BLaER1 treated with 17β-estradiol and CSF1 and Interleukin-3, amounts not matched to agents 10 nM and 100 nM (cell line): ENCODE data around the gene PPP6R2.

ENCODE experiments used
- H3K27ac ChIP-seq, 11 experiments: shearing (Covaris generic); formaldehyde crosslinking; 2 replicates each; pipeline ENCODE4 v1.8.1; 2022
- H3K27me3 ChIP-seq, 11 experiments: shearing (Covaris generic); formaldehyde crosslinking; 2 replicates each; pipeline ENCODE4 v1.8.1; 2022
- H3K36me3 ChIP-seq, 11 experiments: shearing (Covaris generic); formaldehyde crosslinking; 2 replicates each; pipeline ENCODE4 v1.8.1; 2022
- H3K4me1 ChIP-seq, 10 experiments: shearing (Covaris generic); formaldehyde crosslinking; 2 replicates each; pipeline ENCODE4 v1.8.1; 2022
- H3K4me2 ChIP-seq, 11 experiments: shearing (Covaris generic); formaldehyde crosslinking; 2 replicates each; pipeline ENCODE4 v1.8.1; 2022
- H3K4me3 ChIP-seq, 10 experiments: shearing (Covaris generic); formaldehyde crosslinking; 2 replicates each; pipeline ENCODE4 v1.8.1; 2022
- H3K9ac ChIP-seq, 11 experiments: shearing (Covaris generic); formaldehyde crosslinking; 2 replicates each; pipeline ENCODE4 v1.8.1; 2022
- H3K9me3 ChIP-seq, 11 experiments: shearing (Covaris generic); formaldehyde crosslinking; replicated peaks in 1 of 11; 2 replicates each; pipeline ENCODE4 v1.8.1; 2022
- H4K20me1 ChIP-seq, 11 experiments: shearing (Covaris generic); formaldehyde crosslinking; 2 replicates each; pipeline ENCODE4 v1.8.1; 2022
- Cebpa-rat ChIP-seq, 11 experiments: shearing (Covaris generic); IDR thresholded peaks; 2 replicates each; pipeline ENCODE4 v1.8.1; 2022

Gene PPP6R2

GRCh38 chr22:50338042-50338573, 5.0 kb upstream of the PPP6R2 start:
- Histone ChIP-seq H3K4me2 (no peak overlapping the region), H3K27ac (no peak overlapping the region), H3K4me3 (no peak overlapping the region), H3K36me3 (no peaks in the 10 kb centered on the region), H3K9me3 (peaks cover 0 to 10% (median 0%) of the 10 kb centered on the region in 11 experiments; a peak in 6 of 22 replicates), H3K27me3 (no peaks in the 10 kb centered on the region), H4K20me1 (no peaks in the 10 kb centered on the region), H3K4me1 (peaks cover 4 to 26% (median 13%) of the 10 kb centered on the region in 10 experiments; a peak in 16 of 20 replicates), H3K9ac (no peak overlapping the region)
- no peak for TF ChIP-seq Cebpa-rat (IDR thresholded peaks at IDR 0.05)

GRCh38 chr22:50338860-50339462, 4.2 kb upstream of the PPP6R2 start:
- no peaks in the 10 kb centered on the region for H3K27me3 ChIP-seq

GRCh38 chr22:50339945-50340879, 2.9 kb upstream of the PPP6R2 start:
- H3K27me3 ChIP-seq = no peaks in the 10 kb centered on the region
- H4K20me1 ChIP-seq = no peaks in the 10 kb centered on the region
- H3K4me3 ChIP-seq = no peak overlapping the region
- no peak overlapping the region for H3K27ac ChIP-seq
- no peak overlapping the region for H3K4me2 ChIP-seq
- peaks cover 4 to 16% (median 11%) of the 10 kb centered on the region in 10 experiments; a peak in 16 of 20 replicates for H3K4me1 ChIP-seq
- peaks cover 0 to 10% (median 0%) of the 10 kb centered on the region in 11 experiments; a peak in 6 of 22 replicates for H3K9me3 ChIP-seq
- H3K36me3 ChIP-seq = no peaks in the 10 kb centered on the region
- TF ChIP-seq Cebpa-rat (IDR thresholded peaks at IDR 0.05) = no peak
- H3K9ac ChIP-seq = no peak overlapping the region

More at GRCh38 chr22:50338860-50339462, 4.2 kb upstream of the PPP6R2 start:
- peaks cover 4 to 22% (median 12%) of the 10 kb centered on the region in 10 experiments; a peak in 16 of 20 replicates for H3K4me1 ChIP-seq
- no peak overlapping the region for H3K4me2 ChIP-seq
- H4K20me1 ChIP-seq = no peaks in the 10 kb centered on the region
- peaks cover 0 to 10% (median 0%) of the 10 kb centered on the region in 11 experiments; a peak in 6 of 22 replicates for H3K9me3 ChIP-seq
- H3K9ac ChIP-seq = no peak overlapping the region
- H3K36me3 ChIP-seq = no peaks in the 10 kb centered on the region
- TF ChIP-seq Cebpa-rat (IDR thresholded peaks at IDR 0.05) = no peak
- no peak overlapping the region for H3K4me3 ChIP-seq
- H3K27ac ChIP-seq = no peak overlapping the region

GRCh38 chr22:50341977-50342650, 1.0 kb upstream of the PPP6R2 start:
- H4K20me1 ChIP-seq = peaks cover 6 to 11% (median 8%) of the 10 kb centered on the region in 11 experiments; a peak in 19 of 22 replicates
- H3K4me3 ChIP-seq = peak overlapping the region; percentile 84 to 95 (median 88)
- peak overlapping the region; percentile 88 to 100 (median 100) for H3K4me2 ChIP-seq
- peaks cover 0 to 10% (median 0%) of the 10 kb centered on the region in 11 experiments; a peak in 6 of 22 replicates for H3K9me3 ChIP-seq
- H3K27ac ChIP-seq = peak overlapping the region in 8 of 11 experiments; percentile 34 to 91 (median 90); a peak in 15 of 22 replicates
- H3K27me3 ChIP-seq = no peaks in the 10 kb centered on the region
- H3K36me3 ChIP-seq = peaks cover 0 to 6% (median 0%) of the 10 kb centered on the region in 11 experiments; a peak in 3 of 22 replicates
- peak overlapping the region; percentile 93 to 98 (median 95) for H3K9ac ChIP-seq
- H3K4me1 ChIP-seq = peaks cover 11 to 27% (median 18%) of the 10 kb centered on the region in 10 experiments; a peak in 19 of 20 replicates
- TF ChIP-seq Cebpa-rat (IDR thresholded peaks at IDR 0.05) = no peak

GRCh38 chr22:50343541-50343935, 411 bp downstream of the PPP6R2 start:
- peak overlapping the region in 10 of 11 experiments; percentile 29 to 100 (median 92); a peak in 14 of 22 replicates for H3K4me2 ChIP-seq
- H3K27ac ChIP-seq = peak overlapping the region; percentile 85 to 93 (median 91)

GRCh38 chr22:50346470-50346869, 3.3 kb downstream of the PPP6R2 start:
- Histone ChIP-seq H3K4me3 (no peak overlapping the region), H3K27me3 (no peaks in the 10 kb centered on the region), H3K27ac (no peak overlapping the region), H3K9me3 (no peaks in the 10 kb centered on the region), H3K9ac (peak overlapping the region in 2 of 11 experiments; percentile 8 to 39; a peak in 3 of 22 replicates), H3K4me1 (peaks cover 11 to 38% (median 26%) of the 10 kb centered on the region in 10 experiments; a peak in 19 of 20 replicates), H3K36me3 (peaks cover 2 to 22% (median 9%) of the 10 kb centered on the region in 11 experiments; a peak in 16 of 22 replicates), H4K20me1 (peaks cover 32 to 54% (median 46%) of the 10 kb centered on the region in 11 experiments; a peak in 21 of 22 replicates), H3K4me2 (peak overlapping the region in 9 of 11 experiments; percentile 14 to 61 (median 35); a peak in 15 of 22 replicates)
- TF ChIP-seq Cebpa-rat (IDR thresholded peaks at IDR 0.05) = no peak

More at GRCh38 chr22:50343541-50343935, 411 bp downstream of the PPP6R2 start:
- peaks cover 0 to 17% (median 4%) of the 10 kb centered on the region in 11 experiments; a peak in 7 of 22 replicates for H3K36me3 ChIP-seq
- peak overlapping the region; percentile 93 to 98 (median 95) for H3K9ac ChIP-seq
- no peak for TF ChIP-seq Cebpa-rat (IDR thresholded peaks at IDR 0.05)
- H3K4me3 ChIP-seq = peak overlapping the region; percentile 84 to 95 (median 88)
- H3K27me3 ChIP-seq = no peaks in the 10 kb centered on the region
- H3K4me1 ChIP-seq = peaks cover 11 to 41% (median 29%) of the 10 kb centered on the region in 10 experiments; a peak in 19 of 20 replicates
- peaks cover 0 to 4% (median 0%) of the 10 kb centered on the region in 11 experiments; a peak in 4 of 22 replicates for H3K9me3 ChIP-seq
- H4K20me1 ChIP-seq = peaks cover 21 to 25% (median 22%) of the 10 kb centered on the region in 11 experiments; a peak in 21 of 22 replicates

GRCh38 chr22:50347157-50347556, 4.0 kb downstream of the PPP6R2 start:
- Histone ChIP-seq H3K9me3 (no peaks in the 10 kb centered on the region), H3K36me3 (peaks cover 8 to 29% (median 14%) of the 10 kb centered on the region in 11 experiments; a peak in 20 of 22 replicates), H3K9ac (peak overlapping the region in 6 of 11 experiments; percentile 1 to 51 (median 35); a peak in 6 of 22 replicates), H3K4me2 (peak overlapping the region in 10 of 11 experiments; percentile 14 to 61 (median 34); a peak in 18 of 22 replicates), H3K27ac (no peak overlapping the region), H3K27me3 (no peaks in the 10 kb centered on the region), H3K4me1 (peaks cover 8 to 31% (median 21%) of the 10 kb centered on the region in 10 experiments; a peak in 19 of 20 replicates), H4K20me1 (peaks cover 36 to 61% (median 52%) of the 10 kb centered on the region in 11 experiments; a peak in 21 of 22 replicates), H3K4me3 (no peak overlapping the region)
- TF ChIP-seq Cebpa-rat (IDR thresholded peaks at IDR 0.05) = no peak
